DOHH2 (cell line): ENCODE results near the gene SHISA6.

Source experiments
- H3F3A ChIP-seq: fragments of 200-600 bp; sonication (generic), shearing (Covaris generic); 2 replicates; pipeline ENCODE4 v1.6.0; 2016; ENCODE audit warnings: antibody characterized with exemption, mild to moderate bottlenecking; ENCODE audit not compliant: control insufficient read depth, insufficient read depth
- H3K27ac ChIP-seq: fragments of 200-600 bp; sonication (generic); 2 replicates; pipeline ENCODE4 v1.5.1; 2014; ENCODE audit warnings: low read depth, mild to moderate bottlenecking, low read length, moderate library complexity
- H3K27me3 ChIP-seq: fragments of 200-600 bp; sonication (generic); 2 replicates; pipeline ENCODE4 v1.6.1; 2014; ENCODE audit warnings: mild to moderate bottlenecking, low read length, mixed read lengths; ENCODE audit not compliant: control insufficient read depth
- H3K36me3 ChIP-seq: fragments of 200-600 bp; sonication (generic); 2 replicates; pipeline ENCODE4 v1.6.1; 2014; ENCODE audit warnings: mild to moderate bottlenecking, low read length, moderate library complexity, mixed read lengths; ENCODE audit not compliant: control insufficient read depth
- H3K4me1 ChIP-seq: fragments of 200-600 bp; sonication (generic); 2 replicates; pipeline ENCODE4 v1.6.1; 2014; ENCODE audit warnings: mild to moderate bottlenecking, low read length, mixed read lengths; ENCODE audit not compliant: control insufficient read depth
- H3K4me2 ChIP-seq: fragments of 200-600 bp; sonication (generic); 2 replicates; pipeline ENCODE4 v1.6.0; 2014; ENCODE audit warnings: mild to moderate bottlenecking, low read length, moderate library complexity
- H3K4me3 ChIP-seq: fragments of 200-600 bp; sonication (generic); 2 replicates; pipeline ENCODE4 v1.5.1; 2014; ENCODE audit warnings: mild to moderate bottlenecking, low read length, mixed read lengths
- H3K79me2 ChIP-seq: fragments of 200-600 bp; sonication (generic); 2 replicates; pipeline ENCODE4 v1.6.1; 2014; ENCODE audit warnings: mild to moderate bottlenecking, low read length, mixed read lengths; ENCODE audit not compliant: control insufficient read depth
- H3K9me2 ChIP-seq: fragments of 200-600 bp; sonication (generic); replicated peaks from 2 replicates; pipeline ENCODE4 v1.6.1; 2014; ENCODE audit warnings: mild to moderate bottlenecking, low read length, mixed read lengths; ENCODE audit not compliant: control insufficient read depth
- H3K9me3 ChIP-seq: fragments of 200-600 bp; sonication (generic); 2 replicates; pipeline ENCODE4 v1.6.1; 2014; ENCODE audit warnings: antibody characterized with exemption, low read length, mixed read lengths; ENCODE audit not compliant: control insufficient read depth, insufficient read depth
- H4K20me1 ChIP-seq: fragments of 200-600 bp; sonication (generic); 2 replicates; pipeline ENCODE4 v1.6.0; 2014; ENCODE audit warnings: low read depth, mild to moderate bottlenecking, antibody characterized with exemption, low read length, moderate library complexity; ENCODE audit not compliant: control insufficient read depth, insufficient read depth
- EZH2phosphoT487 ChIP-seq: fragments of 200-600 bp; sonication (generic); IDR thresholded peaks from 2 replicates; pipeline ENCODE4 v1.6.1; 2017; ENCODE audit warnings: borderline replicate concordance, mild to moderate bottlenecking, antibody characterized with exemption, low read length, moderate library complexity, mixed read lengths
- TF ChIP-seq, protein P1 (sequence below): fragments of 200-600 bp; sonication (generic); IDR thresholded peaks from one replicate; pipeline ENCODE4 v1.5.1; 2014; ENCODE audit warnings: antibody characterized with exemption, mild to moderate bottlenecking, low read depth, low read length; ENCODE audit not compliant: poor library complexity, severe bottlenecking

SHISA6 gene

DNA sequence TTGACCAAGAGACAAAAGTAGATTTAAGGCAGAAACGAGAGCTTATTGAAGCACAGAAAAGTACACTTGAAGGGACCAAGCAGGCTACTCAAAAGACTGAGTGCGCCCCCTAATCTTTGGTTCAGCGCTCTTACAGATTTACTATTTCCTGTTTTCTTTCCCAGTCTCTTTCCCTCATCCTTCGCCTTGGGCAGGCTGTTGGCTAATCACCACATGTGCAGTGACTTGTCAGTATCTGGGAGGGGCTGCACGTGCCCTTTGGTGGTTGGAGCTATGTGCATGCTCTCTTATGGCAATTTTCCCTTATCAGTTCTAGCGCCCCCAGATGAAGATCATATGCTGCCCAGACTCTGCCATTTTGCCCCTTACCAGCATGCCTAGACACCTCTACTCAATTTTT, 35.4 kb upstream of the SHISA6 start:
- Histone ChIP-seq H3K79me2 (no peaks in the 10 kb centered on the region), H3K4me1 (no peaks in the 10 kb centered on the region), H3K9me2 (no peaks in the 10 kb centered on the region), H3F3A (no peaks in the 10 kb centered on the region), H3K27me3 (no peaks in the 10 kb centered on the region), H3K4me3 (no peak overlapping the region), H3K9me3 (peaks cover 3% of the 10 kb centered on the region; the same call in 1 of the 2 replicates), H3K36me3 (no peaks in the 10 kb centered on the region), H3K4me2 (no peak overlapping the region), H4K20me1 (no peaks in the 10 kb centered on the region), H3K27ac (no peak overlapping the region)
- TF ChIP-seq, protein P1, sequence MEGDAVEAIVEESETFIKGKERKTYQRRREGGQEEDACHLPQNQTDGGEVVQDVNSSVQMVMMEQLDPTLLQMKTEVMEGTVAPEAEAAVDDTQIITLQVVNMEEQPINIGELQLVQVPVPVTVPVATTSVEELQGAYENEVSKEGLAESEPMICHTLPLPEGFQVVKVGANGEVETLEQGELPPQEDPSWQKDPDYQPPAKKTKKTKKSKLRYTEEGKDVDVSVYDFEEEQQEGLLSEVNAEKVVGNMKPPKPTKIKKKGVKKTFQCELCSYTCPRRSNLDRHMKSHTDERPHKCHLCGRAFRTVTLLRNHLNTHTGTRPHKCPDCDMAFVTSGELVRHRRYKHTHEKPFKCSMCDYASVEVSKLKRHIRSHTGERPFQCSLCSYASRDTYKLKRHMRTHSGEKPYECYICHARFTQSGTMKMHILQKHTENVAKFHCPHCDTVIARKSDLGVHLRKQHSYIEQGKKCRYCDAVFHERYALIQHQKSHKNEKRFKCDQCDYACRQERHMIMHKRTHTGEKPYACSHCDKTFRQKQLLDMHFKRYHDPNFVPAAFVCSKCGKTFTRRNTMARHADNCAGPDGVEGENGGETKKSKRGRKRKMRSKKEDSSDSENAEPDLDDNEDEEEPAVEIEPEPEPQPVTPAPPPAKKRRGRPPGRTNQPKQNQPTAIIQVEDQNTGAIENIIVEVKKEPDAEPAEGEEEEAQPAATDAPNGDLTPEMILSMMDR: no peak
- TF ChIP-seq EZH2phosphoT487: no peak

DNA sequence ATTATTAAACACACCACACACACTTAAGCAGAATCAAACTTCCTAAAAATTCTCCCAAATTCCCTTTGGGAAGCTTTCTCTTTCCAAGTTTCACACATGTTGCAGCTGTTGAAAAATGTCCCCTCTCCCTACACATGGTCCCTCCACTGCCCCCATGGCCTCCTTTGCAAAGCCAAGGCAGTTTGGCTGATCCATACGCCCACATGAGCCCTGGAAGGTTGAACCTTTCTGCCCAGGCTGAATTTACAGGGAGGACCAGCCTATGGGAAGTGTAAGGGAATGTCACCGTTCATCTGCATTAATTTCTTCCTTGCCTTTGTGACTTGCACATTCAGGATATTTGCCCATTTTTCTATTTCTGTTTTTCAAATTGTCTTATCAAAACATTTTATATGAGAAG, 31.1 kb upstream of the SHISA6 start:
- TF ChIP-seq EZH2phosphoT487: no peak
- TF ChIP-seq, protein P1: no peak

DNA sequence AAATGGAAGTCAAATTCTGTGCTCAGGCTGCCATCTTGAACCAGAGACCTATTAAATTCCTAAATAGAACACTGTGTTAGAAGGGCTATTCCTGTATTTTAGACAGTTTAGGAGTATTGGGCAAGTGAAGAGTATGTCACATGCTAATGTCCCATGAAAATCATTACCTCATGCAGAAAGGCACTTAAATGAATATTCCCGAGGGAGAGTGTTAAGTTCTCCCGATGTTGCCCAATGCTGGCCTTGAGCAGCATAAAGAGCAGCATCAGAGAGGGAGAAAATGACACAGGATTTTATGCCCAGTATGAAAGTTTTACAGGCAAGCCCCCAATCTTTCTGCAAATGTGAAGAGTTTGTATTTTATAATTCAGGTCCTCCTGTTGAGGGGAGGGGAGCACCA, 28.2 kb upstream of the SHISA6 start:
- H3K4me2 ChIP-seq: no peak overlapping the region
- H3K4me3 ChIP-seq: no peak overlapping the region
- H3K4me1 ChIP-seq: no peaks in the 10 kb centered on the region
- H3K9me2 ChIP-seq: no peaks in the 10 kb centered on the region
- no peaks in the 10 kb centered on the region for H3F3A ChIP-seq
- TF ChIP-seq EZH2phosphoT487: no peak
- H3K79me2 ChIP-seq: no peaks in the 10 kb centered on the region
- H3K27ac ChIP-seq: no peak overlapping the region
- no peaks in the 10 kb centered on the region for H3K36me3 ChIP-seq
- peaks cover 3% of the 10 kb centered on the region; the same call in 1 of the 2 replicates for H3K9me3 ChIP-seq
- no peaks in the 10 kb centered on the region for H3K27me3 ChIP-seq
- H4K20me1 ChIP-seq: no peaks in the 10 kb centered on the region

More for the DNA sequence above, 31.1 kb upstream of the SHISA6 start:
- Histone ChIP-seq H3K27ac (no peak overlapping the region), H3K4me1 (no peaks in the 10 kb centered on the region), H3K27me3 (no peaks in the 10 kb centered on the region), H3K4me2 (no peak overlapping the region), H3K9me2 (no peaks in the 10 kb centered on the region), H3K36me3 (no peaks in the 10 kb centered on the region), H3K4me3 (no peak overlapping the region), H4K20me1 (no peaks in the 10 kb centered on the region), H3K9me3 (peaks cover 3% of the 10 kb centered on the region; the same call in 1 of the 2 replicates), H3K79me2 (no peaks in the 10 kb centered on the region), H3F3A (no peaks in the 10 kb centered on the region)

DNA sequence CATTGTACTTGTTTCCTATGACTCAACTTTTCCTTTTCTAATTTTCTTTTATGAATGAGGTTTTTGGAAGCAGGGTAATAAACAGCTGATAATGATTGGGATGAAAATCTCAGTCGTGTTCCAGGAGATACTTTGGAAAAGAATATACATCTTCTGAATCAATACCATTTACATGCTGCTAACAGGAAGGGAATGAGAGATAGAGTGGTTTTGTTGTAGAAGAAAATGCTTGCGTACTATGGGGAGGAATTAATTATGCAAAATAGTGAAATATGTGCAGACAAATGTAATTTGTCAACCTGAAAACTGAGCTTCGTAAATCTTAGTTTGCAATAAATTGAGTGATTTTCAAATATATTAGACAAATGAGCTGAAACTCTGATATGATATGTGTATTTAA, 24.0 kb upstream of the SHISA6 start:
- H3K36me3 ChIP-seq: no peaks in the 10 kb centered on the region
- no peaks in the 10 kb centered on the region; the same call in 1 of the 2 replicates for H3K9me3 ChIP-seq
- no peak overlapping the region for H3K27ac ChIP-seq
- no peaks in the 10 kb centered on the region for H4K20me1 ChIP-seq
- H3K4me3 ChIP-seq: no peak overlapping the region
- no peaks in the 10 kb centered on the region for H3K79me2 ChIP-seq
- H3K27me3 ChIP-seq: no peaks in the 10 kb centered on the region
- TF ChIP-seq EZH2phosphoT487: no peak
- TF ChIP-seq, protein P1: no peak
- H3K4me2 ChIP-seq: no peak overlapping the region
- no peaks in the 10 kb centered on the region for H3K4me1 ChIP-seq
- H3K9me2 ChIP-seq: no peaks in the 10 kb centered on the region
- no peaks in the 10 kb centered on the region for H3F3A ChIP-seq
